Neural progenitor cell (in vitro differentiated cells): Measurements from ENCODE around the gene CD22. TPM values are rescaled to one million over a fixed set of nuclear protein-coding genes. Genes with fewer than 3 reads are reported as not detected.

ENCODE experiments used
- DNase-seq: peaks from one replicate; pipeline ENCODE4 v3.0.0-alpha.2; 2016; ENCODE audit warnings: low spot score
- H2AFZ ChIP-seq: fragments of 200-600 bp; sonication (generic); replicated peaks from 2 replicates; pipeline ENCODE4 v1.6.1; 2016; ENCODE audit warnings: antibody characterized with exemption
- H3F3A ChIP-seq: fragments of 200-600 bp; sonication (generic); 2 replicates; pipeline ENCODE4 v1.6.1; 2016; ENCODE audit warnings: antibody characterized with exemption, low read depth
- H3K27ac ChIP-seq: fragments of 200-600 bp; sonication (generic); 2 replicates; pipeline ENCODE4 v1.5.1; 2016; ENCODE audit warnings: mild to moderate bottlenecking
- H3K27me3 ChIP-seq: fragments of 200-600 bp; sonication (generic); 2 replicates; pipeline ENCODE4 v1.6.1; 2016; ENCODE audit warnings: mild to moderate bottlenecking, moderate library complexity
- H3K36me3 ChIP-seq: fragments of 200-600 bp; sonication (generic); 2 replicates; pipeline ENCODE4 v1.5.1; 2016
- H3K4me1 ChIP-seq: fragments of 200-600 bp; sonication (generic); 2 replicates; pipeline ENCODE4 v1.6.1; 2016; ENCODE audit warnings: mixed run types
- H3K4me2 ChIP-seq: fragments of 200-600 bp; sonication (generic); 2 replicates; pipeline ENCODE4 v1.6.1; 2016
- H3K4me3 ChIP-seq: fragments of 200-600 bp; sonication (generic); 2 replicates; pipeline ENCODE4 v1.5.1; 2016
- H3K79me2 ChIP-seq: fragments of 200-600 bp; sonication (generic); 2 replicates; pipeline ENCODE4 v1.6.1; 2016; ENCODE audit warnings: low read depth
- H3K9ac ChIP-seq: fragments of 200-600 bp; sonication (generic); 2 replicates; pipeline ENCODE4 v1.6.1; 2016
- H3K9me3 ChIP-seq: fragments of 200-600 bp; sonication (generic); 2 replicates; pipeline ENCODE4 v1.5.1; 2016; ENCODE audit warnings: low read depth
- H4K20me1 ChIP-seq: fragments of 200-600 bp; sonication (generic); 2 replicates; pipeline ENCODE4 v1.6.1; 2016; ENCODE audit warnings: low read depth
- H3K27ac Mint-ChIP-seq: 3 replicates; pipeline ENCODE4 v1.8.0; 2021; ENCODE audit warnings: mixed read lengths
- H3K27me3 Mint-ChIP-seq: 2 replicates; pipeline ENCODE4 v1.8.0; 2022; ENCODE audit warnings: low read depth, mild to moderate bottlenecking, inconsistent platforms, moderate library complexity, mixed read lengths; ENCODE audit not compliant: insufficient read depth
- H3K36me3 Mint-ChIP-seq: 3 replicates; pipeline ENCODE4 v1.8.0; 2021; ENCODE audit warnings: mixed read lengths
- H3K4me1 Mint-ChIP-seq: 3 replicates; pipeline ENCODE4 v1.8.0; 2021; ENCODE audit warnings: mixed read lengths
- H3K4me3 Mint-ChIP-seq: 3 replicates; pipeline ENCODE4 v1.8.0; 2021; ENCODE audit warnings: mild to moderate bottlenecking, moderate library complexity, mixed read lengths
- H3K9me3 Mint-ChIP-seq: 3 replicates; pipeline ENCODE4 v1.8.0; 2020; ENCODE audit warnings: mixed read lengths
- CTCF ChIP-seq: fragments of 200-600 bp; sonication (generic); IDR thresholded peaks from 2 replicates; pipeline ENCODE4 v1.5.1; 2017; ENCODE audit warnings: antibody characterized with exemption, mild to moderate bottlenecking
- EZH2 ChIP-seq: fragments of 200-600 bp; sonication (generic); IDR thresholded peaks from 2 replicates; pipeline ENCODE4 v1.6.1; 2017; ENCODE audit warnings: antibody characterized with exemption, mild to moderate bottlenecking, moderate library complexity
- EZH2phosphoT487 ChIP-seq: fragments of 200-600 bp; sonication (generic); IDR thresholded peaks from 2 replicates; pipeline ENCODE4 v1.6.1; 2017; ENCODE audit warnings: antibody characterized with exemption
- microRNA-seq: library from miRNA; unstranded; fragments of <30 nt; microRNA quantifications from one replicate; pipeline ENCODE4, GENCODE V29; 2016
- total RNA-seq: library from RNA; depleted of rRNA; stranded (reverse); fragments of >200 nt; gene quantifications from 2 replicates; pipeline ENCODE4 v1.2.3, GENCODE V29; 2015; ENCODE audit warnings: low replicate concordance

The CD22 gene
- total RNA-seq, 1 donor from 2014 or later = not detected

GRCh38 chr19:35396240-35396885 lies 67.4 kb downstream of the CD22 start:
- Mint-ChIP-seq H3K4me1 (no peaks in the 10 kb centered on the region), H3K9me3 (no peaks in the 10 kb centered on the region), H3K36me3 (no peaks in the 10 kb centered on the region), H3K27ac (no peak overlapping the region), H3K4me3 (no peak overlapping the region), H3K27me3 (no peaks in the 10 kb centered on the region)
- no peak for TF ChIP-seq EZH2phosphoT487
- TF ChIP-seq CTCF = no peak
- TF ChIP-seq EZH2 = no peak
- H3K4me3 ChIP-seq = no peak overlapping the region
- H3K9ac ChIP-seq = no peak overlapping the region
- H3K27ac ChIP-seq = no peak overlapping the region
- no peaks in the 10 kb centered on the region for H3K4me1 ChIP-seq
- H3K27me3 ChIP-seq = no peaks in the 10 kb centered on the region
- H3K79me2 ChIP-seq = no peaks in the 10 kb centered on the region
- no peaks in the 10 kb centered on the region for H3K9me3 ChIP-seq
- no peak overlapping the region for H2AFZ ChIP-seq
- no peaks in the 10 kb centered on the region for H3K36me3 ChIP-seq
- H3K4me2 ChIP-seq = no peak overlapping the region
- no peaks in the 10 kb centered on the region for H3F3A ChIP-seq
- DNase-seq = no peak
- H4K20me1 ChIP-seq = no peaks in the 10 kb centered on the region

Small RNA genes within 50 kb of the gene (microRNA-seq; reads per million reads assigned to microRNA genes)
- gene MIR5196 = not detected

Other genes with a start within 250 kb of the CD22 start
- gene FXYD3, start 213.4 kb upstream of the CD22 start, total RNA-seq = not detected in 2 replicates
- 0.81 TPM in 1 of 2 replicates, not detected in the other for gene LGI4, start 194.1 kb upstream of the CD22 start, total RNA-seq
- gene FXYD1, start 190.4 kb upstream of the CD22 start, total RNA-seq = 0.46 TPM in 1 of 2 replicates, not detected in the other
- gene FXYD7, start 185.9 kb upstream of the CD22 start, total RNA-seq = 0.13 and 0.56 TPM in 2 replicates
- gene FXYD5, start 174.5 kb upstream of the CD22 start, total RNA-seq = 7.8 and 11.6 TPM in 2 replicates
- gene FAM187B, start 100.4 kb upstream of the CD22 start, total RNA-seq = 0.19 TPM in 1 of 2 replicates, not detected in the other
- gene LSR, start 80.2 kb upstream of the CD22 start, total RNA-seq = 27.1 and 78.4 TPM in 2 replicates
- 46.8 and 88.7 TPM in 2 replicates for gene USF2, start 60.2 kb upstream of the CD22 start, total RNA-seq
- 0.30 TPM in 1 of 2 replicates, not detected in the other for gene HAMP, start 46.7 kb upstream of the CD22 start, total RNA-seq
- gene MAG, start 37.0 kb upstream of the CD22 start, total RNA-seq = not detected in 2 replicates
- gene FFAR1, start 18.7 kb downstream of the CD22 start, total RNA-seq = 0.06 TPM in 1 of 2 replicates, not detected in the other
- not detected in 2 replicates for gene FFAR3, start 29.3 kb downstream of the CD22 start, total RNA-seq
- not detected in 2 replicates for gene GPR42, start 41.9 kb downstream of the CD22 start, total RNA-seq
- gene FFAR2, start 119.1 kb downstream of the CD22 start, total RNA-seq = not detected in 2 replicates
- gene KRTDAP, start 161.3 kb downstream of the CD22 start, total RNA-seq = not detected in 2 replicates
- 175 and 208 TPM in 2 replicates for gene DMKN, start 184.5 kb downstream of the CD22 start, total RNA-seq
- not detected in 2 replicates for gene SBSN, start 199.1 kb downstream of the CD22 start, total RNA-seq
- not detected in 2 replicates for gene GAPDHS, start 204.3 kb downstream of the CD22 start, total RNA-seq
- 57.8 and 81.7 TPM in 2 replicates for gene TMEM147, start 216.4 kb downstream of the CD22 start, total RNA-seq
- 0.12 TPM in 1 of 2 replicates, not detected in the other for gene ATP4A, start 234.5 kb downstream of the CD22 start, total RNA-seq